ENCODE data around the gene TBC1D2B.

DNA sequence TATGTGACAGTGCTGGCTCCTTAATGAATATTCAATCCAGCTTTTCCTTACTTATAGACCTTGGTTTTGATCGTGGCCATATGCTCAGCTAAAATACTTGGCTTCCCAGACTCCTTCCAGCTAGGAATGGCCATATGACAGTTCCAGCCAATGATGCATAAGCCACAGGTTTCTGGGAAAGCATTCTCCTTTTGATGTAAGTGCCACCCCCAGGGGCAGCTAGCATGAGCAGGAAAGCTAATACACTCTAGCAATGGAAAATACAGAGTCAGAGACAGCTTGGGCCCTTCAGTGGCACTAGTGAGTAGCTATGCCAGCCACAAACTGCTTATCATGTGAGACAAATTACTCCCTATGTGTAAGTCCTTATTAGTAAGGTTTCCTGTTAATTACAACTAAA, 26.7 kb downstream of the TBC1D2B start:
- no peak for TF ChIP-seq FOXA1 (IDR thresholded peaks at IDR 0.05)
- TF ChIP-seq SP1 (IDR thresholded peaks at IDR 0.05) = no peak
- TF ChIP-seq NFRKB (IDR thresholded peaks at IDR 0.05) = no peak
- TF ChIP-seq SUZ12 (IDR thresholded peaks at IDR 0.05) = no peak
- TF ChIP-seq LEF1 (IDR thresholded peaks at IDR 0.05; ENCODE audit: borderline replicate concordance) = no peak
- no peak for TF ChIP-seq BHLHE40 (IDR thresholded peaks at IDR 0.05; ENCODE audit: borderline replicate concordance)
- TF ChIP-seq FOXK2 (IDR thresholded peaks at IDR 0.05) = no peak
- TF ChIP-seq CTBP1 (IDR thresholded peaks at IDR 0.05; ENCODE audit: borderline replicate concordance) = no peak
- TF ChIP-seq TARDBP (IDR thresholded peaks at IDR 0.05) = no peak
- TF ChIP-seq FOXM1 (IDR thresholded peaks at IDR 0.05; ENCODE audit: borderline replicate concordance) = no peak
- TF ChIP-seq L3MBTL2 (conservative IDR thresholded peaks at IDR 0.05) = no peak

Measured in HEK293T (cell line).